ACC112 (cell line): ENCODE data around the gene SLC30A1.
"Not testable (repeated sequence)": the region's sequence is repeated elsewhere in the genome, so short reads cannot be mapped to it uniquely, and the experiment has no call there.

Experiments
- H2AFZ ChIP-seq: fragments of 200-600 bp; sonication (generic); one replicate; pipeline ENCODE4 v1.6.0; 2017; ENCODE audit warnings: antibody characterized with exemption, low read length; ENCODE audit not compliant: unreplicated experiment
- H3K27ac ChIP-seq: fragments of 200-600 bp; sonication (generic); 2 replicates; pipeline ENCODE4 v1.5.1; 2014; ENCODE audit warnings: low read depth, mild to moderate bottlenecking, antibody characterized with exemption, low read length, moderate library complexity
- H3K27me3 ChIP-seq: fragments of 200-600 bp; sonication (generic); 2 replicates; pipeline ENCODE4 v1.6.1; 2014; ENCODE audit warnings: mild to moderate bottlenecking, antibody characterized with exemption, low read length, moderate library complexity, mixed read lengths; ENCODE audit not compliant: insufficient read depth
- H3K36me3 ChIP-seq: fragments of 200-600 bp; sonication (generic); 2 replicates; pipeline ENCODE4 v1.6.1; 2016; ENCODE audit warnings: mild to moderate bottlenecking, antibody characterized with exemption, low read length, moderate library complexity, mixed read lengths; ENCODE audit not compliant: insufficient read depth
- H3K4me1 ChIP-seq: fragments of 200-600 bp; sonication (generic); one replicate; pipeline ENCODE4 v1.6.1; 2016; ENCODE audit warnings: low read length, mixed read lengths; ENCODE audit not compliant: insufficient read depth, unreplicated experiment, control insufficient read depth
- H3K4me3 ChIP-seq: fragments of 200-600 bp; sonication (generic); 2 replicates; pipeline ENCODE4 v1.5.1; 2014; ENCODE audit warnings: mild to moderate bottlenecking, low read depth, low read length
- H3K79me2 ChIP-seq: fragments of 200-600 bp; sonication (generic); one replicate; pipeline ENCODE4 v1.6.0; 2016; ENCODE audit warnings: low read length; ENCODE audit not compliant: control insufficient read depth, unreplicated experiment, insufficient read depth

The SLC30A1 gene

DNA sequence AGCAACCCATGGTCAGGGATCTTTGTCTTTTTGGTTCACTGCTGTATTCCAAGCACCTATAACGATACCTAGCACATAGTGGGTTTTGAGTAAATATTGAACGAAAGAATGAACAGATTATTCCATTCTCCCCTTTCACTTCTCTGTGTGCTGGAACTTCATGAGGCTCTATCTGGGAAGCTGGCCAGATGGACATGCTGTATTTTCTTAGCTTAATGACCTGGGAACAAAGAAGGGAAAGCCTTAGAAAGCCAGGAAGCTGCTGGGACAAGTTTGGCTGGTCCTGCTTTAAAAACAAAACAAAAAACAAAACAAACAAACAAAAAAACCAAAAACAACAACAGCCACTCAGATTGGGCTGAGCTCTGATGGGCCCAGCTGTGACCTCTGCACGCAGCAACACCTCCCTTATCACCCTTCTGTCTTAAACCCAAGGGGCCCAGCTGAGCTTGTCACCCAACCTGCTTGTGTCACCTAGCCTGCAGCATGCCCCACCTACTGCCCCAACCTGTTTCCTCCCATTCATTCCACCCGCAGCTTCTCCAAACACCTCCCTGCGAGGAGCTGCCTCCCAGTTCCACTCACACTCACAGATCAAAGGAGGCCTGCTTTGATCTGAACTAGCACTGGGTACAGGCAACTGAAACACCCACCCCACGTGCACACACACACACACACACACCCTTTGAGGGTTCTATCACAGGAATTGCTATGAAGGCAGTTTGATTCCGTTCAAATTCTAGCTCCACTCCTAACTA, 37.1 kb downstream of the SLC30A1 start:
- H3K4me1 ChIP-seq = no peaks in the 10 kb centered on the region
- H3K27ac ChIP-seq = no peak overlapping the region
- H3K4me3 ChIP-seq = no peak overlapping the region
- H3K79me2 ChIP-seq = no peaks in the 10 kb centered on the region
- no peak overlapping the region for H2AFZ ChIP-seq
- H3K36me3 ChIP-seq = no peaks in the 10 kb centered on the region
- no peaks in the 10 kb centered on the region for H3K27me3 ChIP-seq

DNA sequence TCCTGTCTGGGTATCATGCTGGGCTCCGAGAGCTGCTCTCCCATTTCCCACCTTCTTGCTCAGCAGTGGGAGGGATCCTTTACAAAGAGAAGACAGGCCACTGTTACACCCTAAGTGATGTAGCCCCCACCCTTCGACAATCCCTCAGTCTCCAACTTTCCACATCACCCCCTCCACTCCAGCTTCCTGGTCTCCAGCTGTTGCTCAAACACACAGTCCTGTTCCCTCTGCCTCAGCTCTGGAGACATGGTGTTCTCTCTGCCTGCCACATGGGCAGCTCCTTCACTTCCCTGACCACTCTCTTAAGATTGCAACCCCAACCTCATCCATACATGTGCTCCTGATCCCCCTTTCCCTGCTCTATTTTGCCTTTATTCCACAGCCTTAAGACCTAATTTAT, 37.7 kb downstream of the SLC30A1 start:
- H3K27me3 ChIP-seq = no peaks in the 10 kb centered on the region
- H3K79me2 ChIP-seq = no peaks in the 10 kb centered on the region
- no peak overlapping the region for H3K27ac ChIP-seq
- no peak overlapping the region for H3K4me3 ChIP-seq
- no peaks in the 10 kb centered on the region for H3K36me3 ChIP-seq
- H3K4me1 ChIP-seq = no peaks in the 10 kb centered on the region
- H2AFZ ChIP-seq = no peak overlapping the region

DNA sequence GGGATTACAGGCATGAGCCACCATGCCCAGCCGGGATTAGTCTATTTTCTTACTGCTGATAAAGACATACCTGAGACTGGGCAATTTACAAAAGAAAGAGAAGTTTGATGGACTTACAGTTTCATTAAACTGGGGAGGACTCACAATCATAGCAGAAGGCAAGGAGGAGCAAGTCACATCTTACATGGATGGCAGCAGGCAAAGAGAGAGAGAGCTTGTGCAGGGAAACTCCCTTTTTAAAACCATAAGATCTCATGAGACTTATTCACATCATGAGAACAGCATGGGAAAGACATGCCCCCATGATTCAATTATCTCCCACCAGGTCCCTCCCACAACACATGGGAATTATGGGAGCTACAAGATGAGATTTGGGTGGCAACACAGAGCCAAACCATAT, 38.1 kb downstream of the SLC30A1 start:
- H3K79me2 ChIP-seq, H3K4me3 ChIP-seq, H3K27me3 ChIP-seq, H3K36me3 ChIP-seq, H3K4me1 ChIP-seq, H3K27ac ChIP-seq, H2AFZ ChIP-seq: not testable (repeated sequence)

DNA sequence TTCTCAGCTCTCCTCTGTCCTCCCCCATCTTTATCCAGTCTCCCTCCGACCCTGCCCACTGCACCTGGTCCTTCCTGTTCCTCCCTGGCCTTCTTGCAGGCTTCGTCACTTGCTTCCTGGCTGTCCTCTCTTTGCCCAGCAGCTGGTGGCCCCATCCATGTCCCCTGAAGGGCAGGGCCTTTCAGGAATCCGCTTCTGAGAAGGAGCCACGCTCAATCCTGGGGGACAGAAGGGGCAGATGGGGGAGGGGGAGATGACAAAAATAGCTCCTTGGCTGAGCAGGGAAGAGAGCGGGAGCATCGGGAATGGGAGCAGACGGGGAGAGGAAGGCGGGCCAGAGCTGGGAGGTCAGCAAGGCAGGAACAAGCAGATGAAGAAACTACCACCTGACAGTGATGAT, 40.7 kb downstream of the SLC30A1 start:
- H3K36me3 ChIP-seq = no peaks in the 10 kb centered on the region
- no peaks in the 10 kb centered on the region for H3K4me1 ChIP-seq
- no peak overlapping the region for H2AFZ ChIP-seq
- no peak overlapping the region for H3K4me3 ChIP-seq
- no peaks in the 10 kb centered on the region for H3K27me3 ChIP-seq
- no peak overlapping the region for H3K27ac ChIP-seq
- no peaks in the 10 kb centered on the region for H3K79me2 ChIP-seq

DNA sequence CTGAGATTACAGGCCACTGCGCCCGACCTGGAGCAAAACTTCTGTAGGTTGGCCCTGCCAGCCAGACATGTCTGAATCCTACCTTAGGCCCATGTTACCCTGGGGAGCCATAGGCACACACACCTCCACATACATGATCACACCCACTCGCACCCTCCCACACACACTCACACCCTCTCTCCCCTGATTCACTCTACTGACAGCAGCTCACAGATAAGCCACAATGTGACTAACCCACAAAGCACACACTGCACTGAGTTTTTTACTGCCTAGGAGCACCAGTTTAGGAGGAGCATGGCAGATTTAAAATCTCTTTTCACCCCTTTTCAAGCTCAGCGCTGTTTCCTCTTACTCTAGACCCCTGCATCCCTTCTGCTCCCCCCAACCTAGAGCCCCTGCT, 41.7 kb downstream of the SLC30A1 start:
- no peaks in the 10 kb centered on the region for H3K79me2 ChIP-seq
- no peaks in the 10 kb centered on the region for H3K4me1 ChIP-seq
- no peaks in the 10 kb centered on the region for H3K36me3 ChIP-seq
- no peak overlapping the region for H3K4me3 ChIP-seq
- no peak overlapping the region for H2AFZ ChIP-seq
- H3K27me3 ChIP-seq = no peaks in the 10 kb centered on the region
- no peak overlapping the region for H3K27ac ChIP-seq

DNA sequence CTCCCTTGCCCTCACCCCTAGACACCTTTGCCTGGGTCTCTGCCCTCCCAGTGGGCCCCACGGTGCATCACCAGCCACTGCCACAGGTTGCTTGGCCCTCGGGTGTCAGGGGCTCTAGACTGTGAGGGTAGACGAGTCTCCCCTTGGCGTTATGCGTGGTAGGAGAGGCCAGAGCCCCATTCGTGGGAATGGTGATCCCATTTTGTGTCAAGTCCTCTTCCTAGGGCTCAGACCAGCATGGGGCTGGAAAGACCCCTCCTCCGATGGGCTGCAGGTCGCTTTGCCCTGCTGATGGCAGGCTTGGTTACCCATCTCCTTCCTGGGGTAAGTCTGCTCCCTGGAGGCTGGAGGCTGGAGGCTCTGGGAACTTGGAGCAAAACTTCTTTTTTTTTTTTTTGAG, 42.4 kb downstream of the SLC30A1 start:
- Histone ChIP-seq H3K4me1 (no peaks in the 10 kb centered on the region), H3K4me3 (no peak overlapping the region), H3K27ac (no peak overlapping the region), H2AFZ (no peak overlapping the region), H3K79me2 (no peaks in the 10 kb centered on the region), H3K36me3 (no peaks in the 10 kb centered on the region), H3K27me3 (no peaks in the 10 kb centered on the region)

DNA sequence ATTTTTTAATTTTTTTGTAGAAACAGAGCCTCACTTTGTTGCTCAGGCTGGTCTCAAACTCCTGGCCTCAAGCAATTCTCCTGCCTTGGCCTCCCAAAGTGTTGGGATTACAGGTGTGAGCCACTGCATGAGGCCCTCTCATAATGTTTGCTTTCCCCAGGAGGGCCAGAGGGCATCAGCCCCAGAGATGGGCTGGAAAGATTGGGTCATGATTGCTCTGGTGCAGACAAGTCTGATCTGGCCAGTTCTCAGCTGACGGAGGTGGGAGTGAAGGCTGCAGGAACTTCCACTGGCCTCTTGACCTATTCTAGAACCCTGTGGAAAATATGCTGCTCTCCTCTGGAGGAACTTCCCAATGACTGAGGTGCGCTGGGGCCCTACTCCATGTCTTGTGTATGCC, 43.6 kb downstream of the SLC30A1 start:
- H3K36me3 ChIP-seq = no peaks in the 10 kb centered on the region
- H3K79me2 ChIP-seq = no peaks in the 10 kb centered on the region
- no peak overlapping the region for H3K4me3 ChIP-seq
- no peaks in the 10 kb centered on the region for H3K27me3 ChIP-seq
- no peaks in the 10 kb centered on the region for H3K4me1 ChIP-seq
- H3K27ac ChIP-seq = no peak overlapping the region
- H2AFZ ChIP-seq = no peak overlapping the region

DNA sequence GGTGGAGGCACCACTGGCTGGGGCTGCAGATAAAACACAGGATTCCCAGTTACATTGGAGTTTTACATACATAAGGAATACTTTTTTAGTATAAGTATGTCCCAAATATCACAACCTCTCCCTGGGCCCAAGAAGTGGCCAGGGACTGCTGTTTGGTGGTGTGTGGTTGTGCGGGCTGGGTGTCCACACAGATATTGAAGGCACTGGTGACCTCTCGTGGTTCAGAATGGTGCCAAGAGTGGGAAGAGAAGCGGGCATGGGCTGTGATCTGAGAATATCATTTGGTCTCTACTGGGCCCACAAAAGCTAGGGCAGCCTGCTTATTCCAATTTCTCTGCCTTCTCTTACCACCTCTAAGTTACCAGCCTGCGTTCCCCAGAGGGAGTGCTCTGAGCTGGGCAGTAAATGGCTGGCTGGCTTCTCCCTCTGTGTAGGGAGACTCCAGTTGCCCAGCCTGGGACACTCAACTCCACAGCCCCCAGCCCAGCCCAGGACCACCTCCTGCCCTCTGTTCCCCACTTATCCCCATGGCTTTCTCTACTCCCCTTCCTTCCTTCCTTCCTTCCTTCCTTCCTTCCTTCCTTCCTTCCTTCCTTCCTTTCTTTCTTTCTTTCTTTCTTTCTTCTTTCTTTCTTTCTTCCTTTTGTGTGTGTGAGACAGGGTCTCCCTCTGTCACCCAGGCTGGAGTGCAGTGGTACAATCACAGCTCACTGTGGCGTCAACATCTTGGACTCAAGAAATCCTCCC, 44.2 kb downstream of the SLC30A1 start:
- H2AFZ ChIP-seq = no peak overlapping the region
- H3K4me3 ChIP-seq = no peak overlapping the region
- H3K27ac ChIP-seq = no peak overlapping the region
- no peaks in the 10 kb centered on the region for H3K4me1 ChIP-seq
- no peaks in the 10 kb centered on the region for H3K36me3 ChIP-seq
- H3K79me2 ChIP-seq = no peaks in the 10 kb centered on the region
- H3K27me3 ChIP-seq = no peaks in the 10 kb centered on the region

DNA sequence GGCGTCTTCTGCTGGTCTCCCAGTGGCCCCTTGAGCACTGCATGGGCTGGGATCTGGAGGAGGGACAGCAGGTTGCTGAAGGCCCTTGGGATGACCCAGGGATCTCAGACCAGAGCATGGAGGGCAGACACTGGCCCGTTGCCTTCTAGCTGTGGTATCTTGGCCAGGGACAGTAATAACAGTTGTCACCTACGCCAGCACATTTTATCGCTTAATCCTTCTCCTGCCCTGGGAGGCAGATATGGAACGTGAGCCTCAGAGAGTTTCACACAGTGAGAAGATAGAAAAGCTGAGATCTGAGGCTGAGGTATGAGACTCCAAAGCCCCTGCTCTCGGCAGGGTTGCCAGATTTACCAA, 46.9 kb downstream of the SLC30A1 start:
- no peaks in the 10 kb centered on the region for H3K79me2 ChIP-seq
- no peak overlapping the region for H3K4me3 ChIP-seq
- no peak overlapping the region for H3K27ac ChIP-seq
- H3K27me3 ChIP-seq = no peaks in the 10 kb centered on the region
- no peak overlapping the region for H2AFZ ChIP-seq
- H3K4me1 ChIP-seq = no peaks in the 10 kb centered on the region
- no peaks in the 10 kb centered on the region for H3K36me3 ChIP-seq

DNA sequence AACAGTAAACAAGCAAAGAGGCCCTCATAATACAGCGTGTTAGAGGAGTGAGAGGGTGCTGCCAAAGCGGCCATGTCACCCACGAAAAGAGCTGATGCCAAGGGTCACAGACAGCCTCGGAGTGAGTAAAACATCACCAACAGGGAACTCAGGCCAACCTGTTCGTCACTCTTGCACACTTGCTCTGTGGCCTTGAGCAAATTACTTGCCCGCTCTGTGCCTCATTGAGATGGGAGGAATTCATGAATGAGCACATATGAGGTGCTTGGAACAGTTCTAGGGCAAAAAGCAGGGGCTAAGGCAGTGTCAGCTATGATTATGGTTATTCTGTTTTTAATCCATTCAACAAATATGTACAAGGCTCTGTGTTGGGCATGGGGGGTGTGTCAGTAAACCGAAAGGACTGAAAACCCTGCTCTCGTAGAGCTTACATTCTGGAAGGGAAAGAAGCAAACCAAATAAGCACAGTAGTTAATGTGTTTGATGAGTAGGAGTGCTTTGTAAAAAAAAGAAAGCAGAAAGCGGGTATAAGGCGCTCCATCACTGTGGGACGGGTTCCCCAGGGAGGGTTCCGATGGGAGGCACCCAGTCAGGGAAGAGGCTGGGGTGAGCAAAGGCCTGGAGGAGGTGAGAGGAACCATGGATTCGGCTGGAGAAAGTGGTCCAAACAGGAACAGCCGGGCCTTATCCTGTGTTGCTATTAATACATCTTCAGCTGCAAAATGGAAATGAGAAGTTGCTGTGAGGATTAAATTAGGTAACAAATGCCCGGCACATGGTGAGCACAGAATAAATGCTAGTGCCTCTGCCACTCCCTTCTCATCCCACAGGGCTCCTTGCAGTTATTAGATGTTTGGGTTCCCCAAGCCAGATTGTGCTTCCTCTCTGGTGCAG, 47.5 kb downstream of the SLC30A1 start:
- Histone ChIP-seq H3K4me1 (no peaks in the 10 kb centered on the region), H3K27me3 (no peaks in the 10 kb centered on the region), H3K36me3 (no peaks in the 10 kb centered on the region), H3K27ac (no peak overlapping the region), H2AFZ (no peak overlapping the region), H3K79me2 (no peaks in the 10 kb centered on the region), H3K4me3 (no peak overlapping the region)
